GM12873 (cell line): Measurements from ENCODE around the gene NANOS1.
A peak's percentile ranks its signal among the peaks of the same experiment; 100 is the strongest.

ENCODE experiments used
- TF ChIP-seq, protein P1 (sequence below): IDR thresholded peaks from 2 replicates; pipeline ENCODE4 v1.5.1; 2012; ENCODE audit warnings: low read depth, mild to moderate bottlenecking, moderate library complexity, low read length, control low read depth; ENCODE audit not compliant: insufficient read depth; ENCODE audit errors: missing control alignments

Gene NANOS1

DNA sequence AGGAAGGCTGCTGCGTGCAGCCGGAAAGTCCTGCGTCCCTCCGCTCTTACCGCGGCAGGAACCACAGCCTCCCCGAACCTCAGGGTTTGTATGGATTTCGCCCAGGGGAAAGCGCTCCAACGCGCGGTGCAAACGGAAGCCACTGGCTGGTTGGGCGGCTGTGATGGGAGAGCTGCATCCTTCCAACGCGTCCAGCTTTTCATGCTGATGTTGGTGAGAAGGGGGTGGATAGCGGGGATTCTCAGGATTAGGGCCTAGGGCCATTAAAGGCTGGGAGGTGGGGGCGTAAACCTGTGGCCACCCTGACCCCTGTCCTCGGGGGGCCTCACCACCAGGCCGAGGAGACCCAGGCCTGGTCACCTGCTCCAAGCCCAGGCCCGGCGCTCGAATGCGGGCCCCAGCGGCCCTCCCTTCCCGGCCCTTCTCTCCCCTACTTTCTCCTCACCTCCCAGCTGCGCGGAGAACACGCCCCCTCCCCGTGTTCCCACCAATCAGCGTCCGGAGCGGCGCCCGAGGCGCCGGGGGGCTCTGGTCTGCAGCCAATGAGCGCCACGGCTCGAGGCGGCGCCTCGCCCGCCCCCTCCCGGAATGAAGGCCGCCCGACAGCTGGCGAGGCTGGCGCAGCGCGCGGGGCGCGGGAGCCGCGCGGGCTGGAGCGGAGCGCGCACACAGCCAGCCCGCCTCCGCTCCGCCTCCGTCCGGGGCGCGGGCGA is 458 bp upstream of the NANOS1 start:
- TF ChIP-seq, protein P1, sequence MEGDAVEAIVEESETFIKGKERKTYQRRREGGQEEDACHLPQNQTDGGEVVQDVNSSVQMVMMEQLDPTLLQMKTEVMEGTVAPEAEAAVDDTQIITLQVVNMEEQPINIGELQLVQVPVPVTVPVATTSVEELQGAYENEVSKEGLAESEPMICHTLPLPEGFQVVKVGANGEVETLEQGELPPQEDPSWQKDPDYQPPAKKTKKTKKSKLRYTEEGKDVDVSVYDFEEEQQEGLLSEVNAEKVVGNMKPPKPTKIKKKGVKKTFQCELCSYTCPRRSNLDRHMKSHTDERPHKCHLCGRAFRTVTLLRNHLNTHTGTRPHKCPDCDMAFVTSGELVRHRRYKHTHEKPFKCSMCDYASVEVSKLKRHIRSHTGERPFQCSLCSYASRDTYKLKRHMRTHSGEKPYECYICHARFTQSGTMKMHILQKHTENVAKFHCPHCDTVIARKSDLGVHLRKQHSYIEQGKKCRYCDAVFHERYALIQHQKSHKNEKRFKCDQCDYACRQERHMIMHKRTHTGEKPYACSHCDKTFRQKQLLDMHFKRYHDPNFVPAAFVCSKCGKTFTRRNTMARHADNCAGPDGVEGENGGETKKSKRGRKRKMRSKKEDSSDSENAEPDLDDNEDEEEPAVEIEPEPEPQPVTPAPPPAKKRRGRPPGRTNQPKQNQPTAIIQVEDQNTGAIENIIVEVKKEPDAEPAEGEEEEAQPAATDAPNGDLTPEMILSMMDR = peak; percentile 16

DNA sequence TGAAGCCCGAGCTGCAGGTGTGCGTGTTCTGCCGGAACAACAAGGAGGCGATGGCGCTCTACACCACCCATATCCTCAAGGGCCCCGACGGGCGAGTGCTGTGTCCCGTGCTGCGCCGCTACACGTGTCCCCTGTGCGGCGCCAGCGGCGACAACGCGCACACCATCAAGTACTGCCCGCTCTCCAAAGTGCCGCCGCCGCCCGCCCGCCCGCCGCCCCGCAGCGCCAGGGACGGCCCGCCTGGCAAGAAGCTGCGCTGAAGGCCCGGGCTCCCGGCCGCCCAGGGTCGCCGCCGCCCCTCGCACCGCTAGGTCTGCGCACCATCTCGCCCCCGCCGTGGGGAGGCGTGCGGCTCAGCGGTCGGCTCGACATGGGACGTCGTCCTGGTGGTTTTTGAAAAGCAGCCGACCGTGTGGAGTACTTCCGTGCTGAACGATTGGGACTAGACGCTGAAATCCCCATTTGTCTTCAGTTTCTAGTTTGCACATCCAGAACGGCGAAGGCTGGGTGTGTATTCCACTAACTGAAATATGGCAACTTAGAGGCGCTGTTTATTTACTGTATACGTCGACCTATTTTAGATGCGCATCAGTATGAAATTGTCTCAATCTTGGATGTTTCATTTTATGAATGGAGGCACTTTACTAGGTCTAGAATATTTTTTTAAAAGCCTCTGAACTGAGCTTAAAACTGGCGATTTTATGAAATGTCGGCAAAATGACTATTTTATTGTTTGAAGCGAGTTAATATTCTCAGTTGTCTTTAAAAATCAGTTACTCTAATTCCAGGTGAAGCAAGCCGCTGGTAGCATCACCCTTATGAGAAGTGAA is 1.1 kb downstream of the NANOS1 start:
- TF ChIP-seq, protein P1 = peak; percentile 19

DNA sequence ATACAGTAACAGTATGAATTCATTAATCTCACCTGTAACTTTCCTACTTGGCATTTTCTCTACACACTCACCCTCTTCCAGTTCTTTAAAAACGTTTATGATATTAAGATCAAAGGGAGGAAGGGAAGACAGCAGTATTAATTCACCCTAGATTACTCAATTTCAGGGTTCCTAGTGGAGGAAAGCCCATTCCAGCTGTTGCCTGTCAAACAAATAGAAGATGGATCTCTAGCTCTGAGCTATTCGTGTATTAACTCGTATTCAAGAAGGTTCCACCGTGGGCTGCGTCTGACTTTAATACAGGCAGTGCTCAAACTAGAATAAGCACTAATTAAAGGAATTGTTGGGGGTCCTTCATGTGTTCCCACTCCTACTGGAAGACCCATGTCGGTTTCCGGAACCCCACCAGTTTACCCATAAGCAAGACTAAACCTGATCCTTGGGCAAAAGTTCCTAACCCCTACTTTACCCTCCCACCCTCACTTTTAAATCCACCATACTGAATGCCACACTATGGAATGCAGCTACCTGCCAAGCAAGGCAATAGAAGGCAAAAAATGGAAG is 2.1 kb downstream of the NANOS1 start:
- TF ChIP-seq, protein P1 = no peak

DNA sequence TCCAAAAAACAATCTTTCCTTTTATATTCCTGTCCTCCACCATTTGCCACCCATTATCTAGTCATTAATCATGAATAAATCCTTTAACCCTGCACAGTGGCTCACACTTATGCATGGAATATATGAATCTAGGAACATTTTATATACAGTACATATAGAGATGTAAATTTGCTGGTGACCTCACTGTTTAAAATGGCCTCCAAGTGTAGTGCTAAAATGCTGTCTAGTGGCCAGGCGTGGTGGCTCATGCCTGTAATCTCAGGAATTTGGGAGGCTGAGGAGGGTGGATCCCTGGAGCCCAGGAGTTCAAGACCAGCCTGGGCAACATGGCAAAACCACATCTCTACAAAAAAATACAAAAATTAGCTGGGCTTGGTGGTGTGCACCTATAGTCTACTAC is 9.6 kb downstream of the NANOS1 start:
- TF ChIP-seq, protein P1 = no peak

DNA sequence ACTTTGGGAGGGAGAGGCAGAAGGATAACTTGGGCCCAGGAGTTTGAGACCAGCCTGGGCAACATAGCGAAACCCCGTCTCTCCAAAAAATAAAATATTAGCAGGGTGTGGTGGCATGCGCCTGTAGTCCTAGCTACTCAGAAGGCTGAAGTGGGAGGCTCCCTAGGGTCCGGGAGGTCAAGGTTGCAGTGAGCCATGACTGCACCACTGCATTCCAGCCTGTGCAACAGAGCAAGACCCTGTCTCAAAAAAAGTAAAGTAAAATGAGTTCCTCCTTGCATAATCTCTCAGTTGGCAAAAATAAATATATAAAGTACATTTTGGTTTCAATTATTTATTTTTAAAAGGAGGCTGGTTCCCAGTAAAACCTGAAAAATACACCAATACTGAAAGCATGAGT is 11.8 kb downstream of the NANOS1 start:
- TF ChIP-seq, protein P1 = no peak

DNA sequence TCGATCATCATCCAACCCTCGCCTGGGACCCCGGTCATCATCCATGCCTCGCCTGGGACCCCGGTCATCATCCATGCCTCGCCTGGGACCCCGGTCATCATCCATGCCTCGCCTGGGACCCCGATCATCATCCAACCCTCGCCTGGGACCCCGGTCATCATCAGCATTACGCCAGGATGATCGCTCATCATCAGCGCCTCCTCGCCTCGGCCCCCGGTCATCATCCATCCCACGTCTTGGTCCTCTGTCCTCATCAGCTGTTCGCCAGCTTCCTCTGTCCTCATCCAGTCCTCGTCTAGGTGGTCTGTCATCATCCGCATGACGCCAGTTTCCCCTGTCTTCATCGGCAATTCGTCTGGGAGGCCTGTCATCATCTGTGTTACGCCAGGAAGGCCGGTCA is 12.7 kb downstream of the NANOS1 start:
- TF ChIP-seq, protein P1 = no peak

DNA sequence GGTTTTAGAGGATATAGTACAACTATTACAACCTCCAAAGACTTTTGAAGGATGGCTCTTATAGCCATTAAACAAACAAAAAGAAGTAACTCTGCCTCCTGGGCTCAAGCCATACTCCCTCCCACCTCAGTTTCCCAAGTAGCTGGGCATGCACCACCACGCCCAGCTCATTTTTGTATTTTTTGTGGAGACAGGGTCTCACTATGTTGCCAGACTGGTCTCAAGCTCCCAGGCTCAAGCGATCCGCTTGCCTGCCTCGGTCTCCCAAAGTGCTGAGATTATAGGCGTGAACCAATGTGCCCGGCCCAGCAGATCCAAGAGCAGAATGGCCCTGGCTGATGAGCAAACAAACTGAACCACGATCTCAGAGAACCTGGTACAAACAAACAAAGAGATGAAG is 16.0 kb downstream of the NANOS1 start:
- TF ChIP-seq, protein P1 = no peak
